ENCODE results near the gene DNAJA2.
"Not testable (repeated sequence)": the region's sequence is repeated elsewhere in the genome, so short reads cannot be mapped to it uniquely, and the experiment has no call there.

The DNAJA2 gene

DNA sequence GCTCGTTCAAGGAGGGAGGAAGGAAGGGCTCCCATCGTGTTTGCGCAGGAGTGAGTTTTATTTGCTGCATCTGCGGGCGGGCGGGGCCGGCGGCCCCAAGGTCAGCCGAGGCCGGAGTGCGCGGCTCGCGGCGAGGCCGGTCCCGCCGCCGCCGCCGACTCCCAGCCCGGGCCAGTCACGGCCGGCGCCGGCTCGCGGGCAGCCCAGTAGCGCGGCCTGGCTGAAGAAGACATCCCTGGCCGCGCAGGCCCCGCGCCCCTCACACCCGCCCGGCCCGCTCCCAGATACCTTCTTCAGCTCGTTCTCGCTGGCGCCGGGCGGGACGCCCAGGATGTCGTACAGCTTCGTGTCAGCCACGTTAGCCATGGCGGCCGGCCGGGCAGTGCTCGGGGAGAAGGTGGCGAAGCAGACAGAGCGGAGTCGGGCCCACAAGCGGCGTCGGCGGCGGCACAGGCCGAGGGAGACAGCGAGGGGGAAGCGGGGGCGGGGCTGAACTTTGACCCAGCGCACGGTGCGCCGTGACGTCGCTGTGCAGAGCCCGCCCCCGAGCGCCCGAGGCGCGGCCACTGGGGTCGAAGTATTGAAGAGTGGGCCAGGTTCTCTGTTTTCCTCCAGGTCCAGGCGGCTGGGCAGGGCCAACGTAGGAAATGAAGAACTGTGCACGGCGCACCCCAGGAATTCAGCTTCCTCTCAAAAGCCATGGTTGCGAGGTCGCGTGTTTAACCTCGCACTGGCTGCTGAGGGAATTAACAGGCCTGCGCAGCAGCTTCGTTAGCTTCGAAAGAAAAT lies at the start of gene DNAJA2:
Gene DNAJA2 (minus strand): TSS at position 468 of the 789 bp plus-strand sequence. CDS start 102 bp downstream, at position 366.
- in situ Hi-C loops (cut with MboI; ENCODE audit: low sequenced_read_pairs) = no loop called here

DNA sequence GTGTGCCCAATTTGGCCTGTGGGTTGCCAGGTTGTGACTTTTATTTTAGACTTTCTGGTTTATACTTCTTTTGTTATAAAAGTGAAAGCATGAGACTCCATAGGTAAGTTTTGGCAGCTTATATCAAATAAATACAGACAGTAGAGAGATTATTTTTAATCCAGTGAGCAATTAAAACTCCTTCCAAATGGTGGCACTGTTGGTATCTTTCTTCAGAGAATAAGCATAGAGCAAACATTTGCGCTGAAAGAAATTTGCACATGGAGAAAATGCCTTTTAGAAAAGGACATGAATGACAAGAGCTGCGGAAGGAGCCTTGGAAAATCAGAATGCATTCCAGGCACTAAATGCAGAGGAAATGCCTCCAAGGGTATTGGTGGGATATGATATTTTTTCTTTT lies 46.1 kb upstream of the DNAJA2 start:
- in situ Hi-C loops (cut with MboI; ENCODE audit: low sequenced_read_pairs) = no loop called here

DNA sequence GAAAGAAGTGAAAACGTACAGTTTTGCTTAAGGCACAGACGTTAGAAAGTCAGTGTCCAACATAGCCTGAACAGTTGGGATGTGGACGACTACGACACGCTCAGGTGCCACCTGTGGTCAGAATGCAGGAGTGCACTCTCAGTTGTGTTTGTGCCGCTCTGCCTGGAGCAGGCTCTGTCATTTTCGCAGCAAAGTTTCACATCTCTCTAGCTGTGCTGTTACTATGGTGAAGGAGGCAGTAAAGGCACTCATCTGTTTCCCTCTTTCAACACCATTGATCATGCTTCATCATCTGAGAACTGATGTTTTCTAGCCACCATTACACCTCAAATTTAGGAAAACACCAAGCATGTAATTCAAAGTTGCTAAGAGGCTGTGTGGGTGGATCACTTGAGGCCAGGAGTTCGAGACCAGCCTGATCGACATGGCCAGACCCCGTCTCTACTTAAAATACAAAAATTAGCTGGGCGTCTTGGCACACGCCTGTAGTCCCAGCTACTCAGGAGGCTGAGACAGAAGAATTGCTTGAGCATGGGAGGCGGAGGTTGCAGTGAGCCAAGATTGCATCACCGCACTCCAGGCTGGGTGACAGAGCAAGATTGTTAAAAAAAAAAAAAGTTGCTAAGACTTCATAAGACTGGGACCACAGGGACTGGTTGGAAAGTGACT lies 44.9 kb upstream of the DNAJA2 start:
- in situ Hi-C loops (cut with MboI; ENCODE audit: low sequenced_read_pairs) = no loop called here

DNA sequence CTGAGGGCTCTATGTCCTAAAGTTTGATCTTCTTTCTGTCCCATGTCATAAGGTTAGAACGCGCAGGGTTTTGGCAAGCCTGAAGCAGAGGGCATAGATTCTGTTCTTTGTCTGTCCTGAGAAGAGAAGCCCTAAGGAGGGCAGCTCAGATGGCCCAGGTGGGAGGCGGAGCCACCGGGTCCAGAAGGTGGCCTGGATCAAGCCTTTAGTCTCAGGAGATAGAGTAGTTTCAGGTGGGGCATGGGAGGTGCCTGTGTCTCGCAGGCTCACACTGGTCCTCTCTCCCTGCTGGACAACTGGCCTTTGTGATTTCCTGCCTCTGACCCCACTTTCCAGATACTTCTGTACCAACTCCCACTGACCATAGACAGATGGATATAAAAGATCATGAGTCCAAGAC lies 44.2 kb upstream of the DNAJA2 start:
- in situ Hi-C loops (cut with MboI; ENCODE audit: low sequenced_read_pairs) = no loop called here

DNA sequence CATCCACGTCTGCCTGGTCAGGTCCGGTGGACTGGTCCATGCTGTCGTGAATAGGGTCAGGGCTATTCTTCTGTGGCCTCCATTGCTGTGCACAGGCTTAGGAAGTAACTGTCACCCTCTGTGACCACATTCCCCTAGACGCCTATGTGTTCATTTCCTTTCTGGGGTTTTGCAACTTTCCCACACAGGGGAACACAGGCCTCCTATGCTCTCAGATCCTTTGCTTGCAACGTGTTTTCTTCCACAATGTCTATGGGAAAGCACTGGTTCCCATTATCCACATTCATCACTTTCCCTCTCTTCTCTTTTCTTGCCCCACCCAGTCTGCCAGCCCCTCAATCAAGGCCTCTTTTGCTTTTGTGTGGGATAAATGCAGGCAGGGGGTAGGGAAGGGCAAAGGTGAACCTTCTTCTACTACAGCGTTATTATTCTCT lies 43.2 kb upstream of the DNAJA2 start:
- in situ Hi-C loops (cut with MboI; ENCODE audit: low sequenced_read_pairs) = no loop called here

DNA sequence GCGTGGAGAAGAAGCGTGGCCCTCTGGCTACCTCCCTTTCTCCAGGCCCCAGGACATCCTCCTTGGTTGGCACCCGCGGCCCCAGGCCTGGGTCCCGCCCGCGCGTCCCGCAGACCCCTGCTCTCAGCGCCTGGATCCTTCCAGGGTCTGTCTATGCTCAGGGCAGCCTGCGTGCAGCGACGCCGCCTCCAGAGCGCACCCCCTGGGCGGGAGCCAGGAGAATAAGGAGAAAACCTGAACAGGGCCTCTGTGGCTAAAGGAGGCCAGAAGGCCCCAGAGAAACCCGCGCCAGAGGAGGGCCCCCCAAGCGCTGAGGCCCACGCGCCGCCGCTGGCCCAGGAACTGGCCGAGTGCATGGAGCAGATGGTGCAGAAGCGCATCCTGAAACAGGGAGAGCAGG lies 40.4 kb upstream of the DNAJA2 start:
- in situ Hi-C loops (cut with MboI; ENCODE audit: low sequenced_read_pairs) = no loop called here

DNA sequence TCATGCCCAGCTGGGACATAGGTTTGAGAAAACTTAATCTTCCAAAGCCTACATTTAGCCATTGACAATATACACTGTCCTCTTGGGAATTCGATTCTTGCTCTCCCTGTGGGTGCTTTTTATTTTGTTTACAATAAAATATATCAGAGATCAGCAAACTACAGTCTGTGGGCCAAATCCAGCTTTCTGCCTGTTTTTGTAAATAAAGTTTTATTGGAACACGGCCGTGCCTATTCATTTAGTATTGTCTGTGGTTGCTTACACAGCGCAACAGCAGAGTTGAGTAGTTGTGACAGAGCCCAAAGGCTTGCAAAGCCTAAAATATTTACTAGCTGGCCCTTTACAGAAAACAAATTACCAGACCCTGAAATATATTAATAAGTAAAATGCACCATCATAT lies 39.7 kb upstream of the DNAJA2 start:
- in situ Hi-C loops (cut with MboI; ENCODE audit: low sequenced_read_pairs) = no loop called here

DNA sequence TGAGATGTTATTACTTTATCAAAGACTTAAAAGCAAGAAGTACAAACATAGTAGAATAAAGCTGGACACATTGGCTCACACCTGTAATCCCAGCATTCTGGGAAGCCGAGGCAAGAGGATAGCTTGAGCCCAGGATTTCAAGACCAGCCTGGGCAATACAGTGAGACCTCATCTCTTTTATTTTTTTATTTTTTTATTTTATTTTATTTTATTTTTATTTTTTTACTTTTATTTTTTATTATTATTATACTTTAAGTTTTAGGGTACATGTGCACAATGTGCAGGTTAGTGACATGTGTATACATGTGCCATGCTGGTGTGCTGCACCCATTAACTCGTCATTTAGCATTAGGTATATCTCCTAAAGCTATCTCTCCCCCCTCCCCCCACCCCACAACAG lies 37.3 kb upstream of the DNAJA2 start:
- in situ Hi-C loops (cut with MboI; ENCODE audit: low sequenced_read_pairs) = not testable (repeated sequence)

DNA sequence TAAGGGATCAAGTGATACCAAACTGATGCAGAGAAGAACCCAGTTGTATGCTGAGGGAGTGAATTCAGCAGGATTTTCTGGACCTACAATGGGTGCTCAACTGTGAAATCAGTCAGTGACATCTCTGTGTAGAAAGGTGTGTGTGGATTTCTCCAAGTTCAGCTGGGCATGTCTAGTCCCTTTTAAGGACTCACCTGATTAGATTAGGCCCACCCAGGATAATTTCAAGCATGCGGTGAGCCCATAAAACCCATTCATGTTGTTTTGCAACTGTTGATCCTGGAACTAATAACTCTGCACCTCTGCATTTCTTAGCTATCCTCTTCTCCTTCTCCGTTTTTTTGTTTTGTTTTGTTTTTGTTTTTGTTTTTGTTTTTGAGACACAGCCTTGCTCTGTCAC lies 35.1 kb upstream of the DNAJA2 start:
- in situ Hi-C loops (cut with MboI; ENCODE audit: low sequenced_read_pairs) = no loop called here

DNA sequence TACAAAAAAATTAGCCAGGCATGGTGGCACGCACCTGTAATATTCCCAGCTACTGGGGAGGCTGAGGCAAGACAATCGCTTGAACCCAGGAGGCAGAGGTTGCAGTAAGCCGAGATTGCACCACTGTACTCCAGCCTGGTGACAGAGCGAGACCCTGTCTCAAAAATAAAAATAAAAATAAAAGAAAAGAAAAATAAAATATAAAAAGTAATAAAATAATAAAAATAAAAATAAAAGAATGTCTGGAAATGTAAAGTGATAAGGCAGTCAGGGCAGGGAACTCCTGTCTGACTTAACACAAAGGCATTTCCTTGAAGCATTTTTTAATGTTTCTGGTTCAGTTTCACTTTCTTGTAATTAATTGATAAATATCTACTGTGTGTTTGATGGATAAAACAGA lies 34.7 kb upstream of the DNAJA2 start:
- in situ Hi-C loops (cut with MboI; ENCODE audit: low sequenced_read_pairs) = no loop called here

DNA sequence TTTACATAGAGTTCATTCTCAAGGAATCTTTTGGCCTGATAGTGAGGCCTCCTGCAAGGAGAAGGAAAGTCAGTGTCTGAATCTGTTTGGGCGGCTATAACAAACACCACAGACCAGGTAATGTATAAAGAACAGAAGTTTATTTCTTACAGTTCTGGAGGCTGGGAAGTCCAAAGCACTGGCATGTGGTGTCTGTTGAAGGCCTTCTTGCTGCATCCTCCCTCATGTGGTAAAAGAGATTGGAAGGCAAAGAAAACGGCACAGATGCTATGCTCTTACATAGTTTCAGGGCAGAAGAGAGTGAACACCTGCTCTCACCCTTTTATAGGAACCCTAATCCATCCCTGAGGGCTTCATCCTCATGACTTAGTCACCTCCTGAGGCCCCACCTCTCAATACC lies 31.2 kb upstream of the DNAJA2 start:
- in situ Hi-C loops (cut with MboI; ENCODE audit: low sequenced_read_pairs) = no loop called here

DNA sequence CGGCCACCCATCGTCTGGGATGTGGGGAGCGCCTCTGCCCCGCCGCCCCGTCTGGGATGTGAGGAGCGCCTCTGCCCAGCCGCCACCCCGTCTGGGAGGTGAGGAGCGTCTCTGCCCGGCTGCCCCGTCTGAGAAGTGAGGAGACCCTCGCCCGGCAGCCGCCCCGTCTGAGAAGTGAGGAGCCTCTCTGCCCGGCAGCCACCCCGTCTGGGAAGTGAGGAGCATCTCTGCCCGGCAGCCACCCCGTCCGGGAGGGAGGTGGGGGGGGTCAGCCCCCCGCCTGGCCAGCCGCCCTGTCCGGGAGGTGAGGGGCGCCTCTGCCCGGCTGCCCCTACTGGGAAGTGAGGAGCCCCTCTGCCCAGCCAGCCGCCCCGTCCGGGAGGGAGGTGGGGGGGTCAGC lies 26.6 kb upstream of the DNAJA2 start:
- in situ Hi-C loops (cut with MboI; ENCODE audit: low sequenced_read_pairs) = not testable (repeated sequence)

DNA sequence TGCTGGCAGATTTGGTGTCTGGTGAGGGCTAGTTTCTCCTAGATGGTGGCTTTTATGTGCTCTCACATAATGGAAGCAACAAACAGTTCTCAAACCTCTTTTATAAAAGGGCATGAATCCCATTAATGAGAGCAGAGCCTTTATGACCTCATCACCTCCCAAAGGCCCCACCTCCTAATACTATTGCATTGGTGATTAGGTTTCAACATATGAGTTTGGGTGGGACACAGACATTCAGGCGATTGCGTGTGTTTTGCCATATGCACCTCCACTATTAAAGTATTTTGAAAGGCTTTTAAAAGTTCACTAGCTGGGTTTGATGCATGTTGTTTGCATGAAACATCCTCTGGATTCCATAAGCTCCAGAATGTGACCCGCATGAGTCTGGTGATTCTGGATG lies 24.4 kb upstream of the DNAJA2 start:
- in situ Hi-C loops (cut with MboI; ENCODE audit: low sequenced_read_pairs) = no loop called here

DNA sequence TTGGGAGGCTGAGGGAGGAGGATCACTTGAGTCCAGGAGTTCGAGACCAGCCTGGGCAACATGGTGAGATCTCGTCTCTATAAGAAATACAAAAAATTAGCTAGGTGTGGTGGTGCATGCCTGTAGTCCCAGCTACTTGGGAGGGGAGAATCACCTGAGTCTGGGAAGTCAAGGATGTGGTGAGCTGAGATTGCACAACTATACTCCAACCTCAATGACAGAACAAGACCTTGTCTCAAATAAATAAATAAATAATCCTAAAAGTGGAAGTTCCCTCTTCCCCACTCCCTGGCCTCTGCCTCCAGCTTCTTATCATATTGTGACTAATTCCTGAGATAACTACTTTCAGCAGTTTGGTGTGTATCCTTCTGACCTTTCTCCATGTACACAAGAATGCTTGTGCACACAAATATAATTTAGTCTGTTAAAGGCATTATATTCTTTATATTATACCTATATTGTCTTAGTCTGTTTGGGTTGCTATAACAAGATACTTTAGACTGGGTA lies 23.5 kb upstream of the DNAJA2 start:
- in situ Hi-C loops (cut with MboI; ENCODE audit: low sequenced_read_pairs) = no loop called here

DNA sequence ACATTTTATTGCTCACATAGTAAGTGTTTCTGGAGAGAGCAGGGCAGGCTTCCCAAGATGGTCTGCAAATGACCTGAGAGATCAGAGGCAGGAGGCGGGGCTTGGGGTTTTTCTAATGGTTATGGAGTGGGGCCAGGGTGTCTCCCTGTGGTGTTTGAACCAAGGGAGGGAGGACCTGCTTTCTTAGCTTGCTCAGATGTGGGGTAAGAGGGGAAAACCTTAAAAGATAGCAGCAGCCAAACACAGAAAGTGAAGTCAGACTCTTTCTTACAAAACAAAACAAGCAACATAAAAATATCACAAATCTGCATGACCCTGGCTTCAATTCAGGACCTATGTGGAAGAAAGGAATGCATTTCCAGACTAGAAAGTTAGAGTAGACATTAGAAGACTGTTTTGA lies 22.9 kb upstream of the DNAJA2 start:
- in situ Hi-C loops (cut with MboI; ENCODE audit: low sequenced_read_pairs) = no loop called here

DNA sequence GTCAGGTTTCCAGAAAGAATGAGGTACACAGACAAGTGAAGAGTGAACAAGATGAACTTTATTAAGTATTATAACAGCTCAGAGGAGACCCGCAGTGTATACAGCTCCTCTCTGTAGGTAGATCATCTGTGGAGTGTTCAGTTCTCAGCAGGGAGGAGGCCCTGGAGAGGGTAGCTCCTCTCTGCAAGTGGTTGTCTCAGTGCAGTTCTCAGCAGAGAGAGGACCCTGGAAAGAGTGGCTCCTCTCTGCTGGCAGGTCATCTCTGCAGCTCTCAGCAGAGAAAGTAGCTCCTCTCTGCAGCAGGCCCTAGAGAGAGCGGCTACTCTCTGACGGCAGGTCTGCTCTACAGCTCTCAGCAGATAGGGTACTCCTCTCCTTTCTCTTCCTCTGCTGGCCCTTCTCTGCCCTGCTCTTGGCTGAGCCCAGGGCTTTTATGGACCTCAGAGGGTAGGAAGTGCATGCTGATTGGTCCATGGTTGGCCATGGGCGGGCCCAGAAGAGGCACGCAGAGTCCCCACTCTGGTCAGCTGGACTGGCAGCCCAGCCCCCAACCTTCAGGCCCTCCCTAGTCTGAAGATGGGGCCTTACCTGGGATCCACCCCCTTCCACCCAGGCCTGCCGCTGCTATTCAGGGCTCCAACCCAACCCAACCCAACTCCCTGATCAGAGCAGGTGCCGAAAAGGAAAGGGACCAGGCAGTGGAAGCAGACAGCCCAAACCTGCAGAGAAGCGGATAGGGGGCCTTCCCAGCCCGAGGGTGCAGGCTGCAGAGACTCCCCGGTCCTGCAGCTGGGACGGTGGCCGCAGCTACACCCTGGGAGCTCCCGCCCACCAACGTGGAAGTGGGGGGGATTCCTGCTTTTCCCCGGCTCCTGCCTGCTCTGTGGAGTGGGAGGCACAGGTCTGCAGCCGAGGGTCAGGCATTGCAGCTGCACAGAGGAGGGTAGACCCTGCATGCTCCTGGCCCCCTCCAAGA lies 18.5 kb upstream of the DNAJA2 start:
- in situ Hi-C loops (cut with MboI; ENCODE audit: low sequenced_read_pairs) = no loop called here

DNA sequence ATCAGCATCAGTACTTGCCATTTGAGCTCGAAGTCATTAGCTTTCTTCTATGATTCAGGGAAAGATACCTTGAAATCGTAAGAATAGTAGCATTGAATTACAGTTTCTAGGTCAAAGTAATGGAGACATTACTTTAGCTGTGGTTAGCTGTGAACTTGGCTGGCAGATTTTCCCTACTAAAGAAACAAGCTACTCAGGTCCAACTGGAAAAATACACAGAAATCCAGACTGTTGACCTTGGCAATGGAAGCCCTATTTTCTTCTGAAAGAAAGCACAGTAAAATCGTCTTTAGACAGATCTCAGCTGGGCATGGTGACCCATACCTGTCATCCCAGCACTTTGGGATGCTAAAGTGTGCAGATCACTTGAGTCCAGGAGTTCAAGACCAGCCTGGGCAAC lies 13.4 kb upstream of the DNAJA2 start:
- in situ Hi-C loops (cut with MboI; ENCODE audit: low sequenced_read_pairs) = no loop called here

DNA sequence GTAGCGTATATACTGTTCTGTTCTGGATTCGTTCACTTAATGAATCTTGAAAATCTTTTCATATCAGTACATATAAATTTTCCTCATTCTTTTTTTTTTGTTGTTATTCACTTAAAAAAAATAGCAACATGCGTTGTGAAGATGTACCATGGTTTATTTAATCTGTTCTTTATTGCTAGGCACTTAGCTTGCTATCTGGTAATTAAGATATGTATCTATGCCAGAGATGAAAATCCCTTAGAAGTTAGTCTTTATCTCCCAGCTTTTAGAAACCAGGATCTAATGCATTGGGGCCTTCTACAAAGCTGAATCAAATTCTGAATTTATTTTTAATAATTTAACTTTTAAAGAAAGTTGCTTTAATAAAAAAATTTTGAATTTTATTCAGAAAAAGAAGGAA lies 13.0 kb upstream of the DNAJA2 start:
- in situ Hi-C loops (cut with MboI; ENCODE audit: low sequenced_read_pairs) = no loop called here

DNA sequence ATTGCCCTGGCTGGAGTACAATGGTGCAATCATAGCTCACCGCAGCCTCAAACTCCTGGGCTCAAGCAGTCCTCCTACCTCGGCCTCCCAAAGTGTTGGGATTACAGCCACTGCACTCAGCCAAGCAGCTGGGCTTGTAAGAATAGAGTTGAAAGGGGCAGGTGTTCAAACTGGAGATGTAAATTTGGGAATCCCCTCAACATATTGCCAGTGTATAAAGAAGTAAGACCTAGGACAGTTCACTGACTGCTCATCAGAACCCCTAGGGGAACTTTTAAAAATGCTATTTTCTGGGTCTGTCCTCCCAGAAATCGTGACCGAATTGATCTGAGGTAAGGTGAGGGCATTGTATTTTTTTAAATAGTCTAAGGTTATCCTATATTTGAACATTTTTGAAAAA lies 8.9 kb upstream of the DNAJA2 start:
- in situ Hi-C loops (cut with MboI; ENCODE audit: low sequenced_read_pairs) = no loop called here

DNA sequence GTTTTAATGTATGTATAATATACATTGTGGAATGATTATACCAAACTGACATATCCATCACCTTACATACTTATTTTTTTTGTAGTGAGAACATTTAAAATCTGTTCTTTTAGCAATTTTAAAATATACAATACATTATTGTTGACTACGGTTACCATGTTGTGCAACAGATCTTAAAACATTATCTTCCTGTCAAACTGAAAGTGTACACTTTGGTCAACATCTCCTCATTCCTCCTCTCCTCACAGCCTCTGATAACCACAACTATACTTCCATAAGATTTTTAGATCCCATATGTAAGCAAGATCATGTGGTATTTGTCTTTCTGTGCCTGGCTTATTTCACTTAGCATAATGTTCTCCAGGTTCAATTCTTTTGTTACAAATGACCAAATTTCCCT lies 7.5 kb upstream of the DNAJA2 start:
- in situ Hi-C loops (cut with MboI; ENCODE audit: low sequenced_read_pairs) = no loop called here

DNA sequence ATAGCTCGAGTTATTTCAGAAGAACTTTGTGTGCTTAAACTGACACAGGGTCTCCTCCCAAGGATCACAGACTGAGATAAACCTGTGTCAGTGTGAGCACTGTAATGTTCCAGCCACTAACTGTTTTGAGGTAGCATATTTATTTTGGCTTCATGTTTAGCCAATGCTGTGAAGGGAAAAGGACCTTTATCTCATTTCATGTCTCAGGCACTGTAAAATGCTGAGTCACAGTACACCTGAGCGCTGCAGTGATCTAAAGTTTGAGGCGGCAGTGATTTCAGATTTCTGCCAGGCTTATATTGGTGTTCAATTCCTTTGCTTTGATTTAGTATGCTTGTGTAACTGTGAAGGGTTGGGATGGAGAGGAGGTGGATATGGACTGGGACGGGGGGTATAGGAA lies 3.1 kb upstream of the DNAJA2 start:
- in situ Hi-C loops (cut with MboI; ENCODE audit: low sequenced_read_pairs) = no loop called here
